BLaER1 treated with 17β-estradiol and CSF1 and Interleukin-3, amounts not matched to agents 10 nM and 100 nM (cell line): ENCODE results near the gene SLC25A1.

Experiments used
- H3K27ac ChIP-seq, 11 experiments: shearing (Covaris generic); formaldehyde crosslinking; 2 replicates each; pipeline ENCODE4 v1.8.1; 2022
- H3K27me3 ChIP-seq, 11 experiments: shearing (Covaris generic); formaldehyde crosslinking; 2 replicates each; pipeline ENCODE4 v1.8.1; 2022
- H3K36me3 ChIP-seq, 11 experiments: shearing (Covaris generic); formaldehyde crosslinking; 2 replicates each; pipeline ENCODE4 v1.8.1; 2022
- H3K4me1 ChIP-seq, 10 experiments: shearing (Covaris generic); formaldehyde crosslinking; 2 replicates each; pipeline ENCODE4 v1.8.1; 2022
- H3K4me2 ChIP-seq, 11 experiments: shearing (Covaris generic); formaldehyde crosslinking; 2 replicates each; pipeline ENCODE4 v1.8.1; 2022
- H3K4me3 ChIP-seq, 10 experiments: shearing (Covaris generic); formaldehyde crosslinking; 2 replicates each; pipeline ENCODE4 v1.8.1; 2022
- H3K9ac ChIP-seq, 11 experiments: shearing (Covaris generic); formaldehyde crosslinking; 2 replicates each; pipeline ENCODE4 v1.8.1; 2022
- H3K9me3 ChIP-seq, 11 experiments: shearing (Covaris generic); formaldehyde crosslinking; replicated peaks in 1 of 11; 2 replicates each; pipeline ENCODE4 v1.8.1; 2022
- H4K20me1 ChIP-seq, 11 experiments: shearing (Covaris generic); formaldehyde crosslinking; 2 replicates each; pipeline ENCODE4 v1.8.1; 2022
- Cebpa-rat ChIP-seq, 11 experiments: shearing (Covaris generic); IDR thresholded peaks; 2 replicates each; pipeline ENCODE4 v1.8.1; 2022

The SLC25A1 gene

GRCh38 chr22:19194766-19195536 lies 16.4 kb upstream of the SLC25A1 start:
- H3K36me3 ChIP-seq: peaks cover 0 to 56% (median 17%) of the 10 kb centered on the region in 11 experiments; a peak in 11 of 22 replicates
- no peak overlapping the region for H3K4me3 ChIP-seq
- H3K4me2 ChIP-seq: peak overlapping the region in 5 of 11 experiments; percentile 28 to 74 (median 69); a peak in 9 of 22 replicates
- H3K27ac ChIP-seq: peak overlapping the region in 3 of 11 experiments; percentile 28 to 32 (median 30); a peak in 3 of 22 replicates
- H3K9ac ChIP-seq: no peak overlapping the region
- H3K4me1 ChIP-seq: peaks cover 7 to 21% (median 12%) of the 10 kb centered on the region in 10 experiments
- H3K27me3 ChIP-seq: no peaks in the 10 kb centered on the region
- no peaks in the 10 kb centered on the region for H4K20me1 ChIP-seq
- H3K9me3 ChIP-seq: peaks cover 0 to 13% (median 9%) of the 10 kb centered on the region in 11 experiments; a peak in 13 of 22 replicates
- no peak for TF ChIP-seq Cebpa-rat (IDR thresholded peaks at IDR 0.05)

GRCh38 chr22:19193879-19194278 lies 15.3 kb upstream of the SLC25A1 start:
- H3K9me3 ChIP-seq: peaks cover 0 to 13% (median 9%) of the 10 kb centered on the region in 11 experiments; a peak in 13 of 22 replicates

GRCh38 chr22:19187716-19188563 lies 9.4 kb upstream of the SLC25A1 start:
- H3K4me2 ChIP-seq: no peak overlapping the region
- no peak overlapping the region for H3K4me3 ChIP-seq
- no peak overlapping the region for H3K27ac ChIP-seq
- H3K27me3 ChIP-seq: no peaks in the 10 kb centered on the region
- peaks cover 0 to 1% (median under 1%) of the 10 kb centered on the region in 10 experiments; a peak in 6 of 20 replicates for H3K4me1 ChIP-seq
- H3K36me3 ChIP-seq: peaks cover 0 to 6% (median 0%) of the 10 kb centered on the region in 11 experiments; a peak in 3 of 22 replicates
- no peak overlapping the region for H3K9ac ChIP-seq
- H4K20me1 ChIP-seq: peaks cover 0 to 8% (median 0%) of the 10 kb centered on the region in 11 experiments; a peak in 4 of 22 replicates
- no peak for TF ChIP-seq Cebpa-rat (IDR thresholded peaks at IDR 0.05)
- H3K9me3 ChIP-seq: no peaks in the 10 kb centered on the region

More at GRCh38 chr22:19193879-19194278, 15.3 kb upstream of the SLC25A1 start:
- TF ChIP-seq Cebpa-rat (IDR thresholded peaks at IDR 0.05): no peak
- Histone ChIP-seq H3K4me2 (no peak overlapping the region), H4K20me1 (no peaks in the 10 kb centered on the region), H3K4me3 (no peak overlapping the region), H3K4me1 (peaks cover 7 to 21% (median 12%) of the 10 kb centered on the region in 10 experiments), H3K27ac (no peak overlapping the region), H3K27me3 (no peaks in the 10 kb centered on the region), H3K36me3 (peaks cover 0 to 46% (median 17%) of the 10 kb centered on the region in 11 experiments; a peak in 9 of 22 replicates), H3K9ac (no peak overlapping the region)

GRCh38 chr22:19184276-19184997 lies 5.9 kb upstream of the SLC25A1 start:
- Histone ChIP-seq H3K4me1 (peaks cover 13 to 24% (median 21%) of the 10 kb centered on the region in 10 experiments), H3K36me3 (no peaks in the 10 kb centered on the region; a peak in 1 of 22 replicates), H3K9ac (no peak overlapping the region), H3K4me3 (no peak overlapping the region), H3K27ac (no peak overlapping the region), H4K20me1 (peaks cover 0 to 27% (median 6%) of the 10 kb centered on the region in 11 experiments; a peak in 6 of 22 replicates), H3K27me3 (no peaks in the 10 kb centered on the region), H3K4me2 (no peak overlapping the region), H3K9me3 (no peaks in the 10 kb centered on the region)
- TF ChIP-seq Cebpa-rat (IDR thresholded peaks at IDR 0.05): no peak

GRCh38 chr22:19183216-19183615 lies 4.7 kb upstream of the SLC25A1 start:
- Histone ChIP-seq H3K9me3 (no peaks in the 10 kb centered on the region), H3K27me3 (no peaks in the 10 kb centered on the region), H3K27ac (no peak overlapping the region), H3K4me3 (no peak overlapping the region), H3K4me1 (peaks cover 13 to 30% (median 27%) of the 10 kb centered on the region in 10 experiments), H3K36me3 (no peaks in the 10 kb centered on the region; a peak in 1 of 22 replicates), H3K9ac (no peak overlapping the region), H4K20me1 (peaks cover 0 to 27% (median 6%) of the 10 kb centered on the region in 11 experiments; a peak in 6 of 22 replicates), H3K4me2 (peak overlapping the region in 1 of 11 experiments; percentile 55; a peak in 1 of 22 replicates)
- TF ChIP-seq Cebpa-rat (IDR thresholded peaks at IDR 0.05): no peak

GRCh38 chr22:19182472-19183157 lies 4.1 kb upstream of the SLC25A1 start:
- Histone ChIP-seq H3K36me3 (peaks cover 0 to under 1% (median 0%) of the 10 kb centered on the region in 11 experiments; a peak in 1 of 22 replicates), H3K9ac (0 out of 22 replicates have a peak overlapping the region, but pooled peaks of 2 of the 11 experiments have one; percentile 10 to 37), H3K9me3 (no peaks in the 10 kb centered on the region), H3K4me2 (peak overlapping the region; percentile 20 to 72 (median 56); a peak in 20 of 22 replicates), H4K20me1 (peaks cover 0 to 30% (median 9%) of the 10 kb centered on the region in 11 experiments; a peak in 15 of 22 replicates), H3K27ac (no peak overlapping the region), H3K27me3 (no peaks in the 10 kb centered on the region), H3K4me1 (peaks cover 16 to 32% (median 29%) of the 10 kb centered on the region in 10 experiments), H3K4me3 (no peak overlapping the region)
- no peak for TF ChIP-seq Cebpa-rat (IDR thresholded peaks at IDR 0.05)

GRCh38 chr22:19181786-19182471 lies 3.4 kb upstream of the SLC25A1 start:
- Histone ChIP-seq H3K36me3 (peaks cover 0 to 7% (median 0%) of the 10 kb centered on the region in 11 experiments; a peak in 2 of 22 replicates), H3K4me2 (peak overlapping the region; percentile 20 to 72 (median 56); a peak in 20 of 22 replicates), H3K27me3 (no peaks in the 10 kb centered on the region), H3K9me3 (no peaks in the 10 kb centered on the region), H3K4me3 (no peak overlapping the region), H3K27ac (no peak overlapping the region), H4K20me1 (peaks cover 0 to 37% (median 16%) of the 10 kb centered on the region in 11 experiments; a peak in 17 of 22 replicates), H3K4me1 (peaks cover 22 to 39% (median 36%) of the 10 kb centered on the region in 10 experiments), H3K9ac (peak overlapping the region in 4 of 11 experiments; percentile 10 to 37 (median 28); a peak in 3 of 22 replicates)
- TF ChIP-seq Cebpa-rat (IDR thresholded peaks at IDR 0.05): no peak
